GM23338 (cell line): Measurements from ENCODE around the gene MYORG.
A peak's percentile ranks its signal among the peaks of the same experiment; 100 is the strongest.

ENCODE experiments used
- CREB1 ChIP-seq: fragments of 250-450 bp; sonication (Bioruptor Pico); IDR thresholded peaks from 2 replicates; pipeline ENCODE4 v1.5.0; 2020; ENCODE audit warnings: low read depth, mild to moderate bottlenecking, moderate library complexity
- CTCF ChIP-seq, 2 experiments: fragments of 200-600 bp in 1 of 2; sonication (generic) in 1 of 2; conservative IDR thresholded peaks; 2 replicates each; pipeline versions ENCODE4 v1.5.1 to v1.6.1; 2016 to 2017; ENCODE audit warnings: antibody characterized with exemption in 2 of 2, low read depth in 2 of 2, mild to moderate bottlenecking in 2 of 2, moderate library complexity in 1 of 2
- EZH2 ChIP-seq: fragments of 200-600 bp; sonication (generic); IDR thresholded peaks from one replicate; pipeline ENCODE4 v1.8.0; 2017; ENCODE audit warnings: antibody characterized with exemption, mild to moderate bottlenecking, low read depth; ENCODE audit not compliant: unreplicated experiment
- EZH2phosphoT487 ChIP-seq: fragments of 200-600 bp; sonication (generic); IDR thresholded peaks from one replicate; pipeline ENCODE4 v1.8.1; 2018; ENCODE audit warnings: antibody characterized with exemption; ENCODE audit not compliant: unreplicated experiment
- POLR2AphosphoS5 ChIP-seq: IDR thresholded peaks from 2 replicates; pipeline ENCODE4 v1.6.1; 2016; ENCODE audit warnings: antibody characterized with exemption, low read depth
- REST ChIP-seq: IDR thresholded peaks from one replicate; pipeline ENCODE4 v1.6.1; 2018; ENCODE audit warnings: antibody characterized with exemption; ENCODE audit not compliant: unreplicated experiment
- ZNF462 ChIP-seq: fragments of 250-450 bp; sonication (Bioruptor Pico); IDR thresholded peaks from 2 replicates; pipeline ENCODE4 v1.5.0; 2020; ENCODE audit warnings: mild to moderate bottlenecking, moderate library complexity

- TF ChIP-seq EZH2 (no peak), POLR2AphosphoS5 (no peak), CTCF (conservative IDR thresholded peaks at IDR 0.05; ENCODE audit: low read depth in 2 of 2) (peak in 1 of 2 experiments; percentile 20; a peak in 1 of 4 replicates), CREB1 (CRISPR knock-in tag) (no peak), REST (no peak), EZH2phosphoT487 (no peak), ZNF462 (CRISPR knock-in tag) (no peak)
Observed at GRCh38 chr9:34372467-34373011, 4.2 kb downstream of the MYORG start.
